ENCODE results near the gene SWAP70. TPM values are rescaled to one million over a fixed set of nuclear protein-coding genes. Genes with fewer than 3 reads are reported as not detected.

The SWAP70 gene
- total and polyA plus RNA-seq, 4 donors: 15.8 to 69.0 (median 47.1) TPM

DNA sequence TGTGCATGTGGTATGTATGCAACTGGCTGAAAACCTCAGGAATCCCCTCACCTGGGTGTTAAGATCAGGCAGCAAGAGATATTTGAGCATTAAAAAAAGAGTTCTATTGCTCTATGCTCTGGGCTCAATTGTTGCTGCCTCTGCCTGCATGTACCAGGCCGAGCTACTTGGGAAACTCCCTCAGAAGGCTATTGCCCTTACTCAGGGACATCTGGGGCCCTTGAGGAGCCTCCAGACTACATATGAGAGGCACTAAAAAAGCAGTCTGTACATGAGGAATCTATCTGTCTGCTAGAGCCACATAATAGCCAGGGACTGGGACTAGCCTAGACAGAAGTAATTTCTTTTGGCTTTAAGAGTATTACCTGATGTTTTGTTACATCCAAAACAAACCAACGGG lies 120.1 kb downstream of the SWAP70 start:
- ATAC-seq (ENCODE audit: low FRiP score) (no peak), DNase-seq (no peak)
- peaks cover 1% of the 10 kb centered on the region for H3K9me3 ChIP-seq (ENCODE audit: control insufficient read depth, low read length)
- H3K4me3 ChIP-seq (ENCODE audit: low read length in 2 of 2): no peak overlapping the region
- 78 to 81% methylated on average over 2 of the region's 2 CpGs for WGBS, 2 donors
- no peaks in the 10 kb centered on the region for H3K27me3 ChIP-seq (ENCODE audit: control insufficient read depth in 1 of 2, insufficient read depth in 2 of 2, low read length in 1 of 2)
- intact Hi-C loops (cut with DNase I): no loop called here
- no peak overlapping the region for H3K27ac ChIP-seq (ENCODE audit: low read depth in 1 of 2, low read length in 2 of 2)
- peaks cover 18 to 19% of the 10 kb centered on the region in 2 donors for H3K36me3 ChIP-seq (ENCODE audit: control insufficient read depth in 1 of 2, insufficient read depth in 2 of 2, low read length in 1 of 2)
- peaks cover 0 to 5% of the 10 kb centered on the region in 2 donors for H3K4me1 ChIP-seq (ENCODE audit: control insufficient read depth in 1 of 2, insufficient read depth in 2 of 2, low read length in 2 of 2)

DNA sequence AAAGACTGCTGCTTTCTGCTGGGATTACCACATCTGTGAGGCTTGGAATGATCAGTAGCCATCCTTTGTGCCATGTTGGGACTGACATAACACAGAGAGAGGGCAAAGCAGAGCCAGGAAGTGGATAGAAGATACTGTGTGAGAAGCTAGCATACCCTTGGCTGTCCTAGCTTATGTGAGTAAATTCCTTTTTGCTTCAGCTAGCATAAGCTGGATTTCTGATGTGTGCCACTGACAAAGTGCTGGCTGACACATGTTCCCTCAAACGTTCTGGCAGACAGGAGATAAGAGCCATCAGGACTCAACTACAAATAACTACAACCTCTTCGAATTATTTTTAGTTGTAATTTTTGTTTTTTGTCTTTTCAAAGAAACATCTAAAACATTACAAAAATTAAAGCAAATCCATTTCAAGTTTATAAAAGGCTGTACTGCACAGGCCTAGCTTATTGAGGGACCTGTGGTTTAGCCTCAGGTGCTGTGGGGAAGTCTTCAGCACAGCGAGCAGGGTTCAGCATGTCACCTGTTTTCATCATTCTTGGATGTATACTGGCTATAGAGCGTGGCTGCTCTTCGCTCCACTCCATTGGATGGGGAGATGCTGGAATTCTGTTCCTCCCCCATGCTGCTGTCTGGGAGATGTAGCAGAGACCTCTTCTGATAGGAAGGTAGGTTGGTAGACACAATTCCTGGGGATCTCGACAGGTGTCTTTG lies 120.9 kb downstream of the SWAP70 start:
- WGBS, 2 donors: 69 to 70% methylated on average over 6 of the region's 6 CpGs
- no peak overlapping the region for H3K27ac ChIP-seq (ENCODE audit: low read depth in 1 of 2, low read length in 2 of 2)
- ATAC-seq (ENCODE audit: low FRiP score): no peak

DNA sequence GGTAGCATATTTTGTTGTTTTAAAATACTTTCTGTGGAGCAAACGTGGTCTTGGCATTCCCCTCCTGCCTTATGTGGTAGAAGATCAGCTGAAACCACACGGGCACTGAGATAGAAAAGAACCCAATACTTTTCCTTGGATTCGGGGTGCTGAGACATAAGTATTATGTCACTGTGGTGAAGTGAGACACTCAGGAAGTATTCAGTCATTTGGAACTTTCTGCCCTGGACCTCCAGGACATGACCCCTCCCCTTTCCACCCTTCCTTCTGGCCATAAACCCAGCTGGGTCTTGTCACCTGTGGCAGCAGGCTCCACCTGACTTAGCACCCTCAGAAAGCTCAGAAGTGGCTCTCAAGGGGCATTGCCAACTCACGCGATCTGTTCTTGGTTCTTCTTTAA lies 123.4 kb downstream of the SWAP70 start:
- H3K4me1 ChIP-seq (ENCODE audit: control insufficient read depth in 1 of 2, insufficient read depth in 2 of 2, low read length in 2 of 2): peaks cover 0 to 5% of the 10 kb centered on the region in 2 donors
- H3K4me3 ChIP-seq (ENCODE audit: low read length in 2 of 2): no peak overlapping the region
- H3K36me3 ChIP-seq (ENCODE audit: control insufficient read depth in 1 of 2, insufficient read depth in 2 of 2, low read length in 1 of 2): peaks cover 3 to 5% of the 10 kb centered on the region in 2 donors
- H3K27me3 ChIP-seq (ENCODE audit: control insufficient read depth in 1 of 2, insufficient read depth in 2 of 2, low read length in 1 of 2): no peaks in the 10 kb centered on the region
- H3K9me3 ChIP-seq (ENCODE audit: control insufficient read depth, low read length): peaks cover 1% of the 10 kb centered on the region
- intact Hi-C loops (cut with DNase I): no loop called here
- no peak for DNase-seq
- 87 to 90% methylated on average over 5 of the region's 5 CpGs for WGBS, 2 donors
- no peak for ATAC-seq (ENCODE audit: low FRiP score)
- no peak overlapping the region for H3K27ac ChIP-seq (ENCODE audit: low read depth in 1 of 2, low read length in 2 of 2)

More for the DNA sequence above, 120.9 kb downstream of the SWAP70 start:
- peaks cover 0 to 5% of the 10 kb centered on the region in 2 donors for H3K4me1 ChIP-seq (ENCODE audit: control insufficient read depth in 1 of 2, insufficient read depth in 2 of 2, low read length in 2 of 2)
- intact Hi-C loops (cut with DNase I): no loop called here
- no peak for DNase-seq
- no peak overlapping the region for H3K4me3 ChIP-seq (ENCODE audit: low read length in 2 of 2)
- H3K36me3 ChIP-seq (ENCODE audit: control insufficient read depth in 1 of 2, insufficient read depth in 2 of 2, low read length in 1 of 2): peaks cover 15 to 17% of the 10 kb centered on the region in 2 donors
- no peaks in the 10 kb centered on the region for H3K27me3 ChIP-seq (ENCODE audit: control insufficient read depth in 1 of 2, insufficient read depth in 2 of 2, low read length in 1 of 2)
- peaks cover 1% of the 10 kb centered on the region for H3K9me3 ChIP-seq (ENCODE audit: control insufficient read depth, low read length)

DNA sequence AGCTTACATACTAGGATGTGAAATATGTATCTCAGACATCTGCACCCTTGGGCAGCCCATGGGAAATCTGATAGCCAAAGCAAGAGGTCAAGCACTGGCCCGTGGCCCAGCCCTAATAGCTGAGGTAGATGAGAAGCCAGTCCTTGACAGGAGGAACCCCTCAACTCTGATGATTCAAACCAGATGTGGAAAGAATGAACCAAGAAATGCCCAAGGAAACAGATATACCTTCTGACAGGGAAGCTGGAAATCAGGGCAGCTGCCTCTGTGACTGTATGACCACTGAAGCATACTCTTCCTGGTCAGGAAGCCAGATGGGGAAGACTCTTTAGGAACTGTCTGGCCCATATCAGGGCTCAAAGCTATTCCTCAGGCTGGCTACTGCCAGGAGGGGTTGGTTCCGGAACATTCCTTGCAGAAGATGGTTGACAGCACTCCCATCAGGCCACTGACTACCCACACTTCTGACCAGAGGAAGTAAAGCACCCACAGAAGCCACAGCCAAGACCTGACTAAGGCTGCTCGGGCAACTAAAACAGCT lies 124.2 kb downstream of the SWAP70 start:
- intact Hi-C loops (cut with DNase I): no loop called here
- DNase-seq (peak in 1 of 2 donors; percentile 77), ATAC-seq (ENCODE audit: low FRiP score) (no peak)
- peaks cover 3 to 5% of the 10 kb centered on the region in 2 donors for H3K36me3 ChIP-seq (ENCODE audit: control insufficient read depth in 1 of 2, insufficient read depth in 2 of 2, low read length in 1 of 2)
- H3K4me3 ChIP-seq (ENCODE audit: low read length in 2 of 2): no peak overlapping the region
- peaks cover 1% of the 10 kb centered on the region for H3K9me3 ChIP-seq (ENCODE audit: control insufficient read depth, low read length)
- peaks cover 0 to 5% of the 10 kb centered on the region in 2 donors for H3K4me1 ChIP-seq (ENCODE audit: control insufficient read depth in 1 of 2, insufficient read depth in 2 of 2, low read length in 2 of 2)
- no peaks in the 10 kb centered on the region for H3K27me3 ChIP-seq (ENCODE audit: control insufficient read depth in 1 of 2, insufficient read depth in 2 of 2, low read length in 1 of 2)
- peak overlapping the region in 1 of 2 donors; percentile 6 for H3K27ac ChIP-seq (ENCODE audit: low read depth in 1 of 2, low read length in 2 of 2)
- WGBS, 2 donors: 25 to 27% methylated on average over 3 of the region's 3 CpGs

DNA sequence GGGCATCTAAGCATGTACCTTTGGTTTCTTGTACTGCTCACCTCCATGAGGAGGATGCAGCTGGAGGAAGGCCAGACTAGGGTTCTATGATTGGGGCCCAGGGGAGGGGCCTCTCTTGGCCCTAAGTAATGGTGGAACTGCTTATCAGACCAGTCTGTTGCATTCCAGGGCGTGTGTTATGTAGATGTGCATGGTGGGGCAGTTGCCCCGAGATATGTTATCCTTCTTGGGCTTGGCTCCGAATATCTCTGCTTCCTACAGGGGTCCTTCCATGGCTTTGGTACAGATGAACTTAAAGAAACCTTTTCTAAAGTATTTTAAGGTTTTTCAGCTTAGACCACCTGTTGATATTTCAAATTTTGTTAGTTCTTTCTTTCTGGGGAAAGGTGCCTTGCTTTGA lies 126.0 kb downstream of the SWAP70 start:
- Histone ChIP-seq H3K4me3 (ENCODE audit: low read length in 2 of 2) (no peak overlapping the region), H3K27ac (ENCODE audit: low read depth in 1 of 2, low read length in 2 of 2) (no peak overlapping the region), H3K4me1 (ENCODE audit: control insufficient read depth in 1 of 2, insufficient read depth in 2 of 2, low read length in 2 of 2) (peaks cover 0 to 5% of the 10 kb centered on the region in 2 donors), H3K36me3 (ENCODE audit: control insufficient read depth in 1 of 2, insufficient read depth in 2 of 2, low read length in 1 of 2) (peaks cover 3% of the 10 kb centered on the region in 2 donors), H3K27me3 (ENCODE audit: control insufficient read depth in 1 of 2, insufficient read depth in 2 of 2, low read length in 1 of 2) (no peaks in the 10 kb centered on the region), H3K9me3 (ENCODE audit: control insufficient read depth, low read length) (peaks cover 1% of the 10 kb centered on the region)
- intact Hi-C loops (cut with DNase I): no loop called here
- ATAC-seq (ENCODE audit: low FRiP score) (no peak), DNase-seq (no peak)
- 96% methylated on average over 3 of the region's 3 CpGs for WGBS, 2 donors

DNA sequence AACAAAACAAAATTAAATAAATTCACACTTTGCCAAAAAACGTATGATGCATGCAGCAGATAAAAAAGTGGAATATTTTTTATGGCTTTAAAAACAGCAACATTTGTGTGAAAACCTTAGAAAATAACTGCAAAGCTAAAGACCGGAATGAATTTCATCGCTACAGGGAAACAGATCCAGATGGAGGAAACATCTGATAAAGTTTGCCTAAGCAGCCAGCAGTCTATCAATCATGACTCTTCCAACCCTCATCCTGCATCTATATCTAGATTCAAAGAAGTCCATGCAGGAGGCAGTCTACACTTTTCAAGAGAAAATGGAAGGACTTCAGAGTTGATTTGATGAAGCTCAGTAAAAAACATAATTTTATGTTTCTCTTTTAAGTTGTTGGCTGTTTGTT lies 126.8 kb downstream of the SWAP70 start:
- Histone ChIP-seq H3K36me3 (ENCODE audit: control insufficient read depth in 1 of 2, insufficient read depth in 2 of 2, low read length in 1 of 2) (peaks cover 2 to 3% of the 10 kb centered on the region in 2 donors), H3K27me3 (ENCODE audit: control insufficient read depth in 1 of 2, insufficient read depth in 2 of 2, low read length in 1 of 2) (no peaks in the 10 kb centered on the region), H3K27ac (ENCODE audit: low read depth in 1 of 2, low read length in 2 of 2) (no peak overlapping the region), H3K4me1 (ENCODE audit: control insufficient read depth in 1 of 2, insufficient read depth in 2 of 2, low read length in 2 of 2) (peaks cover 1 to 5% of the 10 kb centered on the region in 2 donors), H3K4me3 (ENCODE audit: low read length in 2 of 2) (no peak overlapping the region), H3K9me3 (ENCODE audit: control insufficient read depth, low read length) (peaks cover 1% of the 10 kb centered on the region)
- intact Hi-C loops (cut with DNase I): no loop called here
- DNase-seq: no peak
- ATAC-seq (ENCODE audit: low FRiP score): no peak
- 77 to 82% methylated on average over 3 of the region's 3 CpGs for WGBS, 2 donors

DNA sequence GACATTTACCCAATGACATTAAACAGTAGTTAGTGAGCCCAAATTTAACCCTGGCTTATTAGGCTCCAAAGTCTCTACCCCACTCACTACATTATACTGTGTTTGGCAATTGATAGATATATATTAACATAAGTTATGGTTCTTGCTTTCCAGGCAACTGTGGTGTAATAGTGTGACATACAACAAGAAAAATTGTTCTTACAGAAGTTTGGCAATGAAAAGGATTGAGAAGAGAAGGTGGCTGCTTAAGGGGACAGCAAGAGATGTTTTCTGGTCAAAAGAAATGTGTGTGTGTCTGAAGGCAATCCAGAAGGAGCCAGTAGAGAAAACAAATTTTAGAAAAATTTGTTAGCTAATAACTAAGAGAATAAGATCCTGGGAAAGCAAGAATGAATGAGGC lies 132.4 kb downstream of the SWAP70 start:
- intact Hi-C loops (cut with DNase I): loop anchor here in 1 of 2 donors (5.0 kb wide), 1 partner anchor 34 kb away; no protein-coding TSS in a partner anchor
- Histone ChIP-seq H3K9me3 (ENCODE audit: control insufficient read depth, low read length) (no peaks in the 10 kb centered on the region), H3K36me3 (ENCODE audit: control insufficient read depth in 1 of 2, insufficient read depth in 2 of 2, low read length in 1 of 2) (no peaks in the 10 kb centered on the region), H3K27ac (ENCODE audit: low read depth in 1 of 2, low read length in 2 of 2) (no peak overlapping the region), H3K4me1 (ENCODE audit: control insufficient read depth in 1 of 2, insufficient read depth in 2 of 2, low read length in 2 of 2) (peaks cover 3 to 10% of the 10 kb centered on the region in 2 donors), H3K27me3 (ENCODE audit: control insufficient read depth in 1 of 2, insufficient read depth in 2 of 2, low read length in 1 of 2) (no peaks in the 10 kb centered on the region), H3K4me3 (ENCODE audit: low read length in 2 of 2) (no peak overlapping the region)
- DNase-seq (no peak), ATAC-seq (ENCODE audit: low FRiP score) (no peak)

DNA sequence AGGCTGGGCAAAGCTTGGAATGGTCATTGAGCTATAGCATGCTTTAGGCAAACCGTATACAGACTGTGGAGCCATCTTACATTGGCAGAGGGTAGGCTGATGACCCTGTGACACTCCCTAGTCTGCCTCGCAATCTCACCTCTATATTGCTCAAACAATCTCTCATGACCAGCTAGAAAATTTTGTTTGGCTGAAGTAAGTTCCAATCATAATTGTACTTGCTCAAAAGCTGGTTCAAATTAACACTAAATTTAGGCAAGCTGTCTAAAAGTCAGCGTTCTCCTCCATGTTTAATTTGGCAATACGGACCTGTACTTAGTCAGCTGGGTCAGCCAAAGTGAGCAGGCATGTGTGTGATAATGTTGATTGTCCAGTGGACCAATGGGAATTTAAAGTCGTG lies 133.0 kb downstream of the SWAP70 start:
- ATAC-seq (ENCODE audit: low FRiP score) (peak; percentile 71), DNase-seq (no peak)
- Histone ChIP-seq H3K4me1 (ENCODE audit: control insufficient read depth in 1 of 2, insufficient read depth in 2 of 2, low read length in 2 of 2) (peaks cover 3 to 12% of the 10 kb centered on the region in 2 donors), H3K27ac (ENCODE audit: low read depth in 1 of 2, low read length in 2 of 2) (peak overlapping the region in 1 of 2 donors; percentile 48), H3K9me3 (ENCODE audit: control insufficient read depth, low read length) (no peaks in the 10 kb centered on the region), H3K27me3 (ENCODE audit: control insufficient read depth in 1 of 2, insufficient read depth in 2 of 2, low read length in 1 of 2) (no peaks in the 10 kb centered on the region), H3K4me3 (ENCODE audit: low read length in 2 of 2) (no peak overlapping the region), H3K36me3 (ENCODE audit: control insufficient read depth in 1 of 2, insufficient read depth in 2 of 2, low read length in 1 of 2) (no peaks in the 10 kb centered on the region)
- intact Hi-C loops (cut with DNase I): loop anchor here in 1 of 2 donors (5.0 kb wide), 1 partner anchor 35 kb away; no protein-coding TSS in a partner anchor
- 7 to 9% methylated on average over 5 of the region's 5 CpGs for WGBS, 2 donors

DNA sequence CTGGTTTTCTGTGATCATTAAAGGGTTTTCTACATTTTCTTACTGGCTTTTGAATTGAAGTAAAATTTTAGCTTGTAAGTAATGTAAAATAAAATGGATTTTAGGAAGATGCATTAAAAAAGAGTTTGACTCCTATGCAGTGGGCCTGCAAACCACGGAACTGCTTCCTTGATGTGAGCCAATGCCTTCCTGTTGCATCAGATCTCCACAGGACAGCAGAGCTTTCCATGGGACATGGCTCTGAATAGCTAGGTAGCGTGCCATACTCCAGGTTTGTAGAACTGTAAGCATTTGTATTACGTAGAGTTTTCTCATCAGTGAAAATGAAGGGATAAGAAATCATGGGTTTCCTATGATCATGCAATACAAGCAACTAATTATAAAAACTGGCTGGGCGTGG lies 133.4 kb downstream of the SWAP70 start:
- Histone ChIP-seq H3K9me3 (ENCODE audit: control insufficient read depth, low read length) (no peaks in the 10 kb centered on the region), H3K36me3 (ENCODE audit: control insufficient read depth in 1 of 2, insufficient read depth in 2 of 2, low read length in 1 of 2) (no peaks in the 10 kb centered on the region), H3K4me3 (ENCODE audit: low read length in 2 of 2) (no peak overlapping the region), H3K27ac (ENCODE audit: low read depth in 1 of 2, low read length in 2 of 2) (peak overlapping the region in 1 of 2 donors; percentile 83), H3K27me3 (ENCODE audit: control insufficient read depth in 1 of 2, insufficient read depth in 2 of 2, low read length in 1 of 2) (no peaks in the 10 kb centered on the region), H3K4me1 (ENCODE audit: control insufficient read depth in 1 of 2, insufficient read depth in 2 of 2, low read length in 2 of 2) (peaks cover 3 to 12% of the 10 kb centered on the region in 2 donors)
- intact Hi-C loops (cut with DNase I): loop anchor here in 1 of 2 donors (5.0 kb wide), 1 partner anchor 35 kb away; no protein-coding TSS in a partner anchor
- DNase-seq (no peak), ATAC-seq (ENCODE audit: low FRiP score) (no peak)
- WGBS, 2 donors: 73 to 78% methylated on average over 4 of the region's 4 CpGs
